Ishikawa (cell line): ENCODE results near the gene INO80E.

Experiments
- CREB1 ChIP-seq: IDR thresholded peaks from 2 replicates; pipeline ENCODE4 v1.6.1; 2012; ENCODE audit warnings: low read depth
- TF ChIP-seq, protein P1 (sequence below): IDR thresholded peaks from 2 replicates; pipeline ENCODE4 v1.6.1; 2012
- TF ChIP-seq, protein P2 (sequence below): IDR thresholded peaks from 2 replicates; pipeline ENCODE4 v1.6.1; 2012

DNA sequence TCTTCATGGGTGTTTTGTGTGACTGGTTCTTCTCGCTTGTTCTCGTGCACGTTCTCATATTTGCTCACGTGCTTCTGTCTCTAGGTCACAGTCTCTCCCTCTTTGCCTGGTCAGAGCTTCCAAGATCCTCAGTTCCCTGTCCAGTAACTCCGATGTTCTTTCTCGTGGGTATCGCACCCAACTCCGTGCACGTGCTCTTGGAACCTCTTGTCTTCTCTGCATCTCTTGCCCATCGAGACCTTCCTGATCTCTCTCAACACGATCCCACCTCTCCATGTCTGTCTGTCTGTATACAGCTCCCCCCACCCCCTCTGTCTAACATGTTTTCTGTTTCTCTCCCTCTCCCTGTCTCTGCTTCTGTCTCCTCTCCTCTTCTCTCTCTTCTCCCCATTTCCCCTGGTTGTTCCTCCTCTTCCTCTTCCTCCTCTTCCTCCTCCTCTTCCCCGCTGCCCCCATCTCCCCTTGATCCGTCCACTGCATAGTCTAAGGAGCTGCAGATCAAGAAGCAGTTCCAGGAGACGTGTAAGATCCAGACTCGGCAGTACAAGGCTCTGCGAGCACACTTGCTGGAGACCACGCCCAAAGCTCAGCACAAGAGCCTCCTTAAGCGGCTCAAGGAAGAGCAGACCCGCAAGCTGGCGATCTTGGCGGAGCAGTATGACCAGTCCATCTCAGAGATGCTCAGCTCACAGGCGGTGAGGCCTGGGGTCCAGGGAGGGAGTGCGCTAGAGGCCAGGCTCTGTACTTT lies 6.8 kb upstream of the INO80E start:
- TF ChIP-seq CREB1 = no peak
- TF ChIP-seq, protein P1, sequence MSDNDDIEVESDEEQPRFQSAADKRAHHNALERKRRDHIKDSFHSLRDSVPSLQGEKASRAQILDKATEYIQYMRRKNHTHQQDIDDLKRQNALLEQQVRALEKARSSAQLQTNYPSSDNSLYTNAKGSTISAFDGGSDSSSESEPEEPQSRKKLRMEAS = no peak
- TF ChIP-seq, protein P2, sequence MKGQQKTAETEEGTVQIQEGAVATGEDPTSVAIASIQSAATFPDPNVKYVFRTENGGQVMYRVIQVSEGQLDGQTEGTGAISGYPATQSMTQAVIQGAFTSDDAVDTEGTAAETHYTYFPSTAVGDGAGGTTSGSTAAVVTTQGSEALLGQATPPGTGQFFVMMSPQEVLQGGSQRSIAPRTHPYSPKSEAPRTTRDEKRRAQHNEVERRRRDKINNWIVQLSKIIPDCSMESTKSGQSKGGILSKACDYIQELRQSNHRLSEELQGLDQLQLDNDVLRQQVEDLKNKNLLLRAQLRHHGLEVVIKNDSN = no peak
